Stimulated activated naive CD8-positive, alpha-beta T cell treated with anti-CD3 and anti-CD28 coated beads, Interleukin-15, Interleukin-2, amounts not matched to agents 100 U/mL and 50 U/mL, for 24 hours (primary cell): Measurements from ENCODE around the gene UNC45A.
"Not testable (repeated sequence)": the region's sequence is repeated elsewhere in the genome, so short reads cannot be mapped to it uniquely, and the experiment has no call there.

ENCODE experiments used
- ATAC-seq: fragments of 150-1000 bp; cut with Tn5 transposase; one replicate; pipeline ENCODE4 v1.10.0; 2021
- DNase-seq: peaks from one replicate; pipeline ENCODE4 v3.0.0; 2021

Gene UNC45A

GRCh38 chr15:90916461-90916860 lies 18.6 kb upstream of the UNC45A start:
- no peak for ATAC-seq
- DNase-seq, result no peak

GRCh38 chr15:90917569-90917968 lies 17.5 kb upstream of the UNC45A start:
- ATAC-seq (no peak), DNase-seq (no peak)

GRCh38 chr15:90918034-90918788 lies 16.9 kb upstream of the UNC45A start:
- DNase-seq, result no peak
- no peak for ATAC-seq

GRCh38 chr15:90918835-90919234 lies 16.2 kb upstream of the UNC45A start:
- ATAC-seq, result no peak
- DNase-seq, result no peak

GRCh38 chr15:90921887-90922286 lies 13.2 kb upstream of the UNC45A start:
- ATAC-seq (no peak), DNase-seq (no peak)

- peak; percentile 61 for ATAC-seq
- not testable (repeated sequence) for DNase-seq
Observed at GRCh38 chr15:90922712-90923322, 12.3 kb upstream of the UNC45A start.

GRCh38 chr15:90924375-90924774 lies 10.7 kb upstream of the UNC45A start:
- no peak for DNase-seq
- peak; percentile 79 for ATAC-seq

GRCh38 chr15:90926766-90927165 lies 8.3 kb upstream of the UNC45A start:
- ATAC-seq, DNase-seq: not testable (repeated sequence)

- not testable (repeated sequence) for ATAC-seq, DNase-seq
Observed at GRCh38 chr15:90928106-90928505, 7.0 kb upstream of the UNC45A start.

GRCh38 chr15:90929246-90930019 lies 5.7 kb upstream of the UNC45A start:
- ATAC-seq (no peak), DNase-seq (no peak)

- ATAC-seq (no peak), DNase-seq (no peak)
Observed at GRCh38 chr15:90930861-90931574, 4.1 kb upstream of the UNC45A start.

- DNase-seq (no peak), ATAC-seq (no peak)
Observed at GRCh38 chr15:90931575-90931827, 3.6 kb upstream of the UNC45A start.

GRCh38 chr15:90931828-90932659 lies 3.0 kb upstream of the UNC45A start, which contains the start of gene HDDC3:
HDDC3 (minus strand) TSS chr15:90932549; CDS start chr15:90932540, 9 bp downstream.
- DNase-seq, result peak; percentile 98
- ATAC-seq, result peak; percentile 65

- ATAC-seq (no peak), DNase-seq (no peak)
Observed at GRCh38 chr15:90932660-90932991, 2.5 kb upstream of the UNC45A start.

- no peak for ATAC-seq
- no peak for DNase-seq
Observed at GRCh38 chr15:90933301-90933700, 1.8 kb upstream of the UNC45A start.

GRCh38 chr15:90934256-90934948 lies 683 bp upstream of the UNC45A start:
- DNase-seq (peak; percentile 91), ATAC-seq (peak; percentile 31)

GRCh38 chr15:90936823-90937222 lies 1.7 kb downstream of the UNC45A start:
- DNase-seq (no peak), ATAC-seq (no peak)

- DNase-seq (no peak), ATAC-seq (no peak)
Observed at GRCh38 chr15:90938261-90938660, 3.2 kb downstream of the UNC45A start.

GRCh38 chr15:90939756-90940155 lies 4.7 kb downstream of the UNC45A start:
- ATAC-seq (no peak), DNase-seq (no peak)

GRCh38 chr15:90941038-90941437 lies 6.0 kb downstream of the UNC45A start:
- ATAC-seq (no peak), DNase-seq (no peak)
